Small intestine (tissue), 7 donors: Measurements from ENCODE around the gene PCSK7. TPM values are rescaled to one million over a fixed set of nuclear protein-coding genes. Genes with fewer than 3 reads are reported as not detected.
A peak's percentile ranks its signal among the peaks of the same experiment; 100 is the strongest.

Source experiments
- DNase-seq, 2 donors: peaks; one replicate each; pipeline versions ENCODE4 v3.0.0 to v3.0.0-alpha.2; 2013
- FAIRE-seq: peaks from 2 replicates; lab custom pipeline; 2012; peaks lifted over from hg19 to GRCh38; lab: Jason Lieb, UNC
- H3K27ac ChIP-seq, 3 donors: one replicate each; pipeline ENCODE4 v1.5.1; 2013; ENCODE audit warnings: low read length in 2 of 3, mild to moderate bottlenecking in 2 of 3, control low read depth in 1 of 3, inconsistent platforms in 1 of 3, low read depth in 1 of 3, moderate library complexity in 1 of 3
- H3K27me3 ChIP-seq, 3 donors: one replicate each; pipeline ENCODE4 v1.6.1; 2013; ENCODE audit warnings: low read length in 3 of 3, inconsistent platforms in 1 of 3; ENCODE audit not compliant: control insufficient read depth in 3 of 3, insufficient read depth in 3 of 3
- H3K36me3 ChIP-seq, 3 donors: one replicate each; pipeline ENCODE4 v1.6.1; 2013; ENCODE audit warnings: low read length in 3 of 3, inconsistent platforms in 1 of 3, low read depth in 1 of 3, mild to moderate bottlenecking in 1 of 3, moderate library complexity in 1 of 3; ENCODE audit not compliant: control insufficient read depth in 3 of 3, insufficient read depth in 2 of 3
- H3K4me1 ChIP-seq, 3 donors: one replicate each; pipeline ENCODE4 v1.6.1; 2013; ENCODE audit warnings: low read length in 2 of 3, inconsistent platforms in 1 of 3, low read depth in 1 of 3, mild to moderate bottlenecking in 1 of 3, moderate library complexity in 1 of 3; ENCODE audit not compliant: control insufficient read depth in 3 of 3, insufficient read depth in 2 of 3
- H3K4me3 ChIP-seq, 3 donors: one replicate each; pipeline ENCODE4 v1.5.1; 2013; ENCODE audit warnings: low read length in 3 of 3, control low read depth in 1 of 3, inconsistent platforms in 1 of 3, low read depth in 1 of 3, mild to moderate bottlenecking in 1 of 3, moderate library complexity in 1 of 3
- H3K9me3 ChIP-seq, 2 donors: one replicate each; pipeline ENCODE4 v1.6.1; 2013; ENCODE audit warnings: low read depth in 1 of 2, low read length in 1 of 2; ENCODE audit not compliant: control insufficient read depth in 2 of 2, insufficient read depth in 1 of 2
- WGBS, 3 donors: extraction: QIAGEN DNeasy Blood & Tissue Kit; methylation state at CpG; one replicate each; pipeline ENCODE4 v1.1.7; 2013; 5-methylcytosine and 5-hydroxymethylcytosine counted together
- polyA plus RNA-seq, 4 donors: library from polyadenylated mRNA; stranded (reverse) in 3 of 4; unstranded in 1 of 4; fragments of 200-250 nt in 3 of 4; fragments of 120-200 nt in 1 of 4; gene quantifications; one replicate each; pipeline versions ENCODE4 v1.2.1 to v1.2.3, GENCODE V29; 2013
- donor health status: healthy with polysubstance abuse.
- donor health status: control.
- donor health status: control.
- donor health status: Bipolar disorder and iron deficiency.
- donor health status: healthy.

Gene PCSK7
- polyA plus RNA-seq, 4 donors, result 32.0 to 60.8 (median 42.4) TPM

- DNase-seq, result peak in 1 of 2 donors; percentile 72
- peaks cover 4 to 40% (median 14%) of the 10 kb centered on the region in 3 donors for H3K4me1 ChIP-seq
- no peaks in the 10 kb centered on the region for H3K27me3 ChIP-seq
- FAIRE-seq, result no peak
- H3K9me3 ChIP-seq, result no peaks in the 10 kb centered on the region
- H3K36me3 ChIP-seq, result peaks cover under 1 to 23% (median 3%) of the 10 kb centered on the region in 3 donors
- WGBS, 3 donors, result 31 to 65% (median 46%) methylated on average over 10 of the region's 10 CpGs
- H3K27ac ChIP-seq, result peak overlapping the region; percentile 90 to 98 (median 96)
- peak overlapping the region in 2 of 3 donors; percentile 90 to 96 for H3K4me3 ChIP-seq
These were observed 54.2 kb downstream of the PCSK7 start for GRCh38 chr11:117177534-117178209.

GRCh38 chr11:117176186-117176585 is 55.7 kb downstream of the PCSK7 start:
- DNase-seq (peak in 1 of 2 donors; percentile 24), FAIRE-seq (no peak)
- H3K4me3 ChIP-seq, result no peak overlapping the region
- peaks cover 10 to 48% (median 14%) of the 10 kb centered on the region in 3 donors for H3K4me1 ChIP-seq
- no peak overlapping the region for H3K27ac ChIP-seq
- no peaks in the 10 kb centered on the region for H3K27me3 ChIP-seq
- 12 to 63% (median 31%) methylated on average over 1 of the region's 1 CpG for WGBS, 3 donors
- H3K36me3 ChIP-seq, result peaks cover 0 to 11% (median 0%) of the 10 kb centered on the region in 3 donors
- no peaks in the 10 kb centered on the region for H3K9me3 ChIP-seq

DNA sequence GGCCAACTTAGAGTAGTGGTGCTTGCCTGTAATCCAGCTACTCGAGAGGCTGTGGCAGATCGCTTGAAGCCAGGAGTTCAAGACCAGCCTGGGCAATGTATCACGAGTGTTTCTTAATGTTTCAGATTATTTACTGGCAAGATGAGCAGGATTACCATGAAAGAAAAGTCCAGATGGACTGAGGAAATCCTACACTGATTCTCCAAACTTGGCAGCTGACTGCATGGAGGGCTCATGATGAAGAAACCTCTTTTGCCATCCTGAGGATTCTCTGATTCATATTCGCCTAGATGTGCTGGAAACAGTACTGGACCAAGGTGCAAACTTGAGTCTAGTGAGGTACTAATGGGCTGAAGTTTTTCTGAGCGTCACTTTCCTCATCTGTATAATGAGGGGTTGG is 56.1 kb downstream of the PCSK7 start:
- Histone ChIP-seq H3K9me3 (peaks cover 0 to 2% of the 10 kb centered on the region in 2 donors), H3K36me3 (peaks cover 0 to 9% (median 0%) of the 10 kb centered on the region in 3 donors), H3K4me1 (peaks cover 8 to 46% (median 11%) of the 10 kb centered on the region in 3 donors), H3K27ac (no peak overlapping the region), H3K4me3 (no peak overlapping the region), H3K27me3 (no peaks in the 10 kb centered on the region)
- WGBS, 3 donors, result 77 to 85% (median 84%) methylated on average over 5 of the region's 5 CpGs
- no peak for DNase-seq
- no peak for FAIRE-seq

GRCh38 chr11:117175104-117175503 is 56.8 kb downstream of the PCSK7 start:
- Histone ChIP-seq H3K36me3 (peaks cover 0 to 11% (median under 1%) of the 10 kb centered on the region in 3 donors), H3K4me3 (no peak overlapping the region), H3K27me3 (no peaks in the 10 kb centered on the region), H3K27ac (no peak overlapping the region), H3K4me1 (peaks cover 7 to 40% (median 8%) of the 10 kb centered on the region in 3 donors), H3K9me3 (peaks cover 0 to 2% of the 10 kb centered on the region in 2 donors)
- 76 to 81% (median 76%) methylated on average over 7 of the region's 7 CpGs for WGBS, 3 donors
- DNase-seq, result no peak
- no peak for FAIRE-seq

- 85 to 88% (median 87%) methylated on average over 14 of the region's 14 CpGs for WGBS, 3 donors
- FAIRE-seq (no peak), DNase-seq (no peak)
- peaks cover 0 to 2% of the 10 kb centered on the region in 2 donors for H3K9me3 ChIP-seq
- H3K4me1 ChIP-seq, result peaks cover 5 to 28% (median 8%) of the 10 kb centered on the region in 3 donors
- H3K36me3 ChIP-seq, result peaks cover 2 to 14% (median 4%) of the 10 kb centered on the region in 3 donors
- H3K27me3 ChIP-seq, result no peaks in the 10 kb centered on the region
- no peak overlapping the region for H3K27ac ChIP-seq
- no peak overlapping the region for H3K4me3 ChIP-seq
These were observed 59.0 kb downstream of the PCSK7 start for GRCh38 chr11:117172724-117173421.

DNA sequence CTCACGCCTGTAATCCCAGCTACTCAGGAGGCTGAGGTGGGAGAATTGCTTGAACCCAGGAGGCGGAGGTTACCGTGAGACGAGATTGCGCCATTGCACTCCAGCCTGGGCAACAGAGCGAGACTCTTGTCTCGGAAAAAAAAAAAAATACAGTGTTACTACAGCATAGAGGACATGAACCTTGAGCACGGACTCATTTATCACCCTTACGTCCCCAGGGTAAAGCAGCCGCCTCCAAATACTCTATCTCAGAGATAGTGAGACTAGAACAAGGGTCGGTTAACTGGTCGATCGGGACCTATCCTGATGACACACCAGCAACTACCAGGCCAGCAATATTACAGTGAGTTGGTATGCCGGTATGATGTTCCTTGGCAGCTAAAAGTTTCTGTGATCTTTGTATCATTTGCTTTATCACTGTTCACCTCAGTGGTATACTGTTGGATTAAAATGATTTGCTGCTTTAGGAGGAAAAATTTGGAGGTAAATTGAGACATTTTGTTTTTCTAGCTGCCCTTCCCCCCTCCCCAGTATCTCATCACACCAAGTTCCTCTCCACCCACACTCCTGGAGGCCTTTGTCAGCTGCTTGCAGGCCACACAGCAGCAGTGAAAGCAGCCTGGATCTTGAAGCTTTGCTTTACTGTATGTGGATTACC is 60.3 kb downstream of the PCSK7 start:
- H3K36me3 ChIP-seq, result peaks cover 3 to 18% (median 6%) of the 10 kb centered on the region in 3 donors
- FAIRE-seq (no peak), DNase-seq (peak; percentile 71 to 92)
- 28 to 65% (median 48%) methylated on average over 14 of the region's 14 CpGs for WGBS, 3 donors
- peaks cover 0 to 2% of the 10 kb centered on the region in 2 donors for H3K9me3 ChIP-seq
- H3K27me3 ChIP-seq, result no peaks in the 10 kb centered on the region
- peak overlapping the region; percentile 39 to 77 (median 49) for H3K27ac ChIP-seq
- no peak overlapping the region for H3K4me3 ChIP-seq
- H3K4me1 ChIP-seq, result peaks cover 5 to 26% (median 8%) of the 10 kb centered on the region in 3 donors

DNA sequence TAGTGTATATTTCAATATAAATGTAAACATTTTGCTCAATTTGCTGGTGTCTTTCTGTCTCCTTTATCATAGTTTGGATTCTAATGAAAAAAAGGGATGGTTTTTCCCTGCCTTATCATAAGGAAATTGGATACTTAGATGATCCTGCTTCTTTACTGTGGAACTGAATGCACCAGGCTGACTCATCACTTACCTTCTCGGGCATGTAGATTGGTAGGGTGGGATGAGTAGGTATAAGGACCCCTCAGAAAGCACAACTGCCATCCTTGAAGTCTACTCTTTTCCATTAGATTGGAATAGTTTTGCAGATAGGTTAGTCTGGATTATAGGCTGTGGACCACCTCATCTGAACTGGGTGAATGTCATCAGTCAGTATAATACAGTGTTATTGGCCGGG is 60.9 kb downstream of the PCSK7 start:
- Histone ChIP-seq H3K4me1 (peaks cover 5 to 26% (median 8%) of the 10 kb centered on the region in 3 donors), H3K9me3 (peaks cover 0 to 2% of the 10 kb centered on the region in 2 donors), H3K36me3 (peaks cover 4 to 15% (median 6%) of the 10 kb centered on the region in 3 donors), H3K27me3 (no peaks in the 10 kb centered on the region), H3K27ac (peak overlapping the region; percentile 39 to 67 (median 49)), H3K4me3 (no peak overlapping the region)
- FAIRE-seq, result no peak
- no peak for DNase-seq
- 73 to 92% (median 74%) methylated on average over 2 of the region's 2 CpGs for WGBS, 3 donors

DNA sequence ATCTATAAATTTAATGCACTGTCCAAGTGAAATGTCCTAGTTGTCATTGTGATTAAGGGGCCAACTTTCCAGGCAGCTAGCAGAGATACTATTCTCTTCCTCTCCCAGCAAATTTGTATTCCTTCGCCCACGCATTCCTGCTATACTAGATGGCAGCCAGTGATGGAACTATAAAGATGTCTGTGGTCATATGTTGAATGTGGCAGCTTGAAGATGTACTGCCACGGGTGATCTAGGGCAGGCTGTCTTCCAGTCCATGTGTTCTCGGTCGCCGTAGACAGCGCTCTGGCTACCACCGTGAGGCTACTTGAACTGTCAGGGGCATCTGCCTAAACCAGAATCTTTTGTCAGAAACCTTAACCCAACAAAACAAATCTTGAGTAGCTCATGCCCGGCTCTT is 61.7 kb downstream of the PCSK7 start:
- no peak overlapping the region for H3K27ac ChIP-seq
- no peak overlapping the region for H3K4me3 ChIP-seq
- WGBS, 3 donors, result 77 to 97% (median 95%) methylated on average over 9 of the region's 9 CpGs
- DNase-seq (no peak), FAIRE-seq (no peak)
- peaks cover 5 to 26% (median 8%) of the 10 kb centered on the region in 3 donors for H3K4me1 ChIP-seq
- H3K27me3 ChIP-seq, result no peaks in the 10 kb centered on the region
- H3K36me3 ChIP-seq, result peaks cover 8 to 19% (median 9%) of the 10 kb centered on the region in 3 donors
- H3K9me3 ChIP-seq, result peaks cover 0 to 2% of the 10 kb centered on the region in 2 donors
